IMR-90 (cell line): ENCODE measurements around the gene DOC2B. TPM values are rescaled to one million over a fixed set of nuclear protein-coding genes. Genes with fewer than 3 reads are reported as not detected.

Experiments used
- ATAC-seq: fragments of 200-7000 bp; cut with Tn5 transposase; 2 replicates; pipeline ENCODE4 v1.9.1; 2020; ENCODE audit warnings: low read depth, mild to moderate bottlenecking, moderate library complexity
- BruUV-seq: library from RNA; stranded (reverse); fragments of 400-500 nt; replicated peaks from 2 replicates; lab custom pipeline; 2021; lab: Mats Ljungman, UMichigan
- CTCF ChIA-PET: fragments of 300-600 bp; formaldehyde crosslinking; extraction: SDS; loops from one replicate; lab custom pipeline; 2021; ENCODE audit warnings: antibody characterized with exemption; lab: Yijun Ruan, JAX
- POLR2A ChIA-PET: fragments of 300-600 bp; sonication (Branson Sonifier 250); formaldehyde crosslinking; loops from one replicate; lab custom pipeline; 2022; ENCODE audit warnings: antibody characterized with exemption; ENCODE audit not compliant: unreplicated experiment; lab: Charles Lee
- DNase-seq: peaks from one replicate; pipeline ENCODE4 v3.0.0; 2013
- H2AFZ ChIP-seq: replicated peaks from 2 replicates; pipeline ENCODE3; 2013; ENCODE audit warnings: low read length, mild to moderate bottlenecking; ENCODE audit not compliant: poor library complexity
- H2AK5ac ChIP-seq: 2 replicates; pipeline ENCODE4 v1.6.1; 2013; ENCODE audit warnings: low read depth, low read length, inconsistent platforms
- H2AK9ac ChIP-seq: replicated peaks from 2 replicates; pipeline ENCODE3; 2013; ENCODE audit warnings: mild to moderate bottlenecking, low read depth, low read length, moderate library complexity; ENCODE audit not compliant: poor library complexity
- H2BK120ac ChIP-seq: 2 replicates; pipeline ENCODE4 v1.6.1; 2013; ENCODE audit warnings: low read depth, low read length, inconsistent platforms
- H2BK15ac ChIP-seq: 3 replicates; pipeline ENCODE4 v1.6.1; 2013; ENCODE audit warnings: low read depth, low read length, inconsistent platforms
- H2BK20ac ChIP-seq: 2 replicates; pipeline ENCODE4 v1.6.1; 2013; ENCODE audit warnings: low read depth, mild to moderate bottlenecking, inconsistent platforms, low read length, moderate library complexity
- H2BK5ac ChIP-seq: 2 replicates; pipeline ENCODE4 v1.6.1; 2013; ENCODE audit warnings: mild to moderate bottlenecking, low read depth, low read length, inconsistent platforms; ENCODE audit not compliant: poor library complexity, severe bottlenecking
- H3K14ac ChIP-seq: replicated peaks from 2 replicates; pipeline ENCODE4 v1.6.1; 2013; ENCODE audit warnings: low read depth, low read length, inconsistent platforms
- H3K18ac ChIP-seq: 2 replicates; pipeline ENCODE4 v1.6.1; 2013; ENCODE audit warnings: low read depth, low read length, control low read depth
- H3K23ac ChIP-seq: 2 replicates; pipeline ENCODE4 v1.6.1; 2013; ENCODE audit warnings: low read depth, low read length, inconsistent platforms
- H3K27ac ChIP-seq: 2 replicates; pipeline ENCODE4 v1.5.1; 2013; ENCODE audit warnings: mild to moderate bottlenecking, control low read depth, low read length; ENCODE audit not compliant: insufficient read depth
- H3K27me3 ChIP-seq: 2 replicates; pipeline ENCODE4 v1.6.1; 2013; ENCODE audit warnings: low read length; ENCODE audit not compliant: control insufficient read depth, insufficient read depth
- H3K36me3 ChIP-seq: 2 replicates; pipeline ENCODE4 v1.6.1; 2013; ENCODE audit warnings: low read length, mixed read lengths; ENCODE audit not compliant: control insufficient read depth, insufficient read depth
- H3K4ac ChIP-seq: 2 replicates; pipeline ENCODE4 v1.6.1; 2013; ENCODE audit warnings: low read depth, low read length, inconsistent platforms
- H3K4me1 ChIP-seq: 2 replicates; pipeline ENCODE4 v1.6.1; 2013; ENCODE audit warnings: low read length, mixed read lengths; ENCODE audit not compliant: control insufficient read depth, insufficient read depth
- H3K4me2 ChIP-seq: 2 replicates; pipeline ENCODE4 v1.6.1; 2013; ENCODE audit warnings: low read depth, mild to moderate bottlenecking, control low read depth, low read length, moderate library complexity
- H3K4me3 ChIP-seq: 2 replicates; pipeline ENCODE4 v1.5.1; 2013; ENCODE audit warnings: low read depth, mild to moderate bottlenecking, control low read depth, low read length, moderate library complexity; ENCODE audit not compliant: insufficient read depth
- H3K56ac ChIP-seq: 2 replicates; pipeline ENCODE4 v1.6.1; 2013; ENCODE audit warnings: low read length, inconsistent platforms; ENCODE audit not compliant: insufficient read depth; ENCODE audit errors: extremely low read depth
- H3K79me1 ChIP-seq, 2 experiments: 2 replicates each; pipeline ENCODE4 v1.6.1; 2013; ENCODE audit warnings: low read length in 2 of 2, inconsistent platforms in 1 of 2, low read depth in 1 of 2
- H3K9ac ChIP-seq: 2 replicates; pipeline ENCODE4 v1.6.1; 2013; ENCODE audit warnings: low read depth, low read length, control low read depth
- H3K9me1 ChIP-seq: 2 replicates; pipeline ENCODE4 v1.6.1; 2013; ENCODE audit warnings: low read length, inconsistent platforms; ENCODE audit not compliant: insufficient read depth
- H3K9me3 ChIP-seq: 2 replicates; pipeline ENCODE4 v1.6.1; 2013; ENCODE audit warnings: low read length; ENCODE audit not compliant: control insufficient read depth, insufficient read depth
- H4K20me1 ChIP-seq: 2 replicates; pipeline ENCODE4 v1.6.1; 2013; ENCODE audit warnings: low read length, inconsistent platforms; ENCODE audit not compliant: insufficient read depth
- H4K5ac ChIP-seq: 2 replicates; pipeline ENCODE4 v1.6.1; 2013; ENCODE audit warnings: mild to moderate bottlenecking, low read depth, low read length, control low read depth
- H4K8ac ChIP-seq, 2 experiments: 2 replicates each; pipeline ENCODE4 v1.6.1; 2013; ENCODE audit warnings: low read depth in 2 of 2, low read length in 2 of 2, control low read depth in 1 of 2, inconsistent platforms in 1 of 2
- H4K91ac ChIP-seq: 2 replicates; pipeline ENCODE4 v1.6.1; 2013; ENCODE audit warnings: low read depth, low read length, inconsistent platforms; ENCODE audit not compliant: insufficient read depth
- BHLHE40 ChIP-seq: fragments of 150-350 bp; IDR thresholded peaks from 2 replicates; pipeline ENCODE4 v1.6.1; 2016; ENCODE audit warnings: mild to moderate bottlenecking, low read depth, low read length
- CEBPB ChIP-seq: IDR thresholded peaks from 2 replicates; pipeline ENCODE4 v1.6.1; 2012; ENCODE audit warnings: low read depth, low read length, improper control_type of control experiment
- CHD1 ChIP-seq: IDR thresholded peaks from 2 replicates; pipeline ENCODE4 v1.6.1; 2012; ENCODE audit warnings: low read depth, low read length, improper control_type of control experiment
- ELK1 ChIP-seq: fragments of 150-350 bp; IDR thresholded peaks from 2 replicates; pipeline ENCODE4 v1.6.1; 2016; ENCODE audit warnings: low read depth, mild to moderate bottlenecking, low read length, moderate library complexity, borderline replicate concordance
- FOS ChIP-seq: fragments of 150-350 bp; IDR thresholded peaks from 2 replicates; pipeline ENCODE4 v1.6.1; 2016; ENCODE audit warnings: low read depth, low read length
- MAFK ChIP-seq: IDR thresholded peaks from 2 replicates; pipeline ENCODE4 v1.6.1; 2012; ENCODE audit warnings: low read depth, low read length, improper control_type of control experiment
- MAZ ChIP-seq: IDR thresholded peaks from 2 replicates; pipeline ENCODE4 v1.6.1; 2012; ENCODE audit warnings: low read depth, mild to moderate bottlenecking, low read length, improper control_type of control experiment, moderate library complexity, borderline replicate concordance
- MXI1 ChIP-seq: IDR thresholded peaks from 2 replicates; pipeline ENCODE4 v1.6.1; 2012; ENCODE audit warnings: low read depth, mild to moderate bottlenecking, low read length, moderate library complexity, borderline replicate concordance
- NFE2L2 ChIP-seq: fragments of 150-350 bp; IDR thresholded peaks from 2 replicates; pipeline ENCODE4 v1.6.1; 2016; ENCODE audit warnings: low read depth, mild to moderate bottlenecking, low read length
- POLR2A ChIP-seq: IDR thresholded peaks from 2 replicates; pipeline ENCODE4 v1.6.1; 2012; ENCODE audit warnings: mild to moderate bottlenecking, low read depth, low read length
- RAD21 ChIP-seq: IDR thresholded peaks from 2 replicates; pipeline ENCODE4 v1.6.1; 2012; ENCODE audit warnings: low read length, improper control_type of control experiment
- RCOR1 ChIP-seq: IDR thresholded peaks from 2 replicates; pipeline ENCODE4 v1.6.1; 2012; ENCODE audit warnings: mild to moderate bottlenecking, low read length, improper control_type of control experiment; ENCODE audit not compliant: insufficient replicate concordance
- RFX5 ChIP-seq: IDR thresholded peaks from 2 replicates; pipeline ENCODE4 v1.8.0; 2012; ENCODE audit warnings: low read depth, mild to moderate bottlenecking, low read length, moderate library complexity
- SMC3 ChIP-seq: fragments of 150-350 bp; IDR thresholded peaks from 2 replicates; pipeline ENCODE4 v1.6.1; 2016; ENCODE audit warnings: low read depth, mild to moderate bottlenecking, antibody characterized with exemption, low read length, moderate library complexity
- USF2 ChIP-seq: fragments of 150-350 bp; IDR thresholded peaks from 2 replicates; pipeline ENCODE4 v1.6.1; 2017; ENCODE audit warnings: mild to moderate bottlenecking, antibody characterized with exemption, low read length, low read depth
- WGBS, 2 experiments: methylation state at CpG; one replicate each; pipeline versions ENCODE4 v1.1.5 to v1.1.7; 2013; ENCODE audit warnings: missing lambda C conversion rate in 2 of 2; ENCODE audit not compliant: insufficient read length in 1 of 2; ENCODE audit errors: extremely low coverage in 2 of 2; 5-methylcytosine and 5-hydroxymethylcytosine counted together
- dilution Hi-C: fragments of 300-500 bp; cut with HindIII; formaldehyde crosslinking; loops from one replicate; pipeline ENCODE4 v1.14.3; 2018; ENCODE audit warnings: low sequenced_read_pairs; ENCODE audit not compliant: unreplicated experiment
- in situ Hi-C: fragments of 300-500 bp; cut with MboI; formaldehyde crosslinking; loops from 3 replicates; pipeline ENCODE4 v1.14.3; 2019; ENCODE audit warnings: low sequenced_read_pairs, inconsistent platforms, mixed read lengths
- intact Hi-C: fragments of 100-400 bp; cut with micrococcal nuclease; formaldehyde crosslinking; loops from 2 replicates; pipeline ENCODE4 v1.10.0; 2022
- polyA plus RNA-seq, 3 experiments: library from polyadenylated mRNA; depleted of rRNA; stranded (reverse); fragments of >200 nt; gene quantifications; 2 replicates each; pipeline ENCODE4 v1.2.3, GENCODE V29; 2012; ENCODE audit warnings: low replicate concordance in 1 of 3
- total RNA-seq: library from RNA; depleted of rRNA; stranded (reverse); fragments of >200 nt; gene quantifications from 2 replicates; pipeline ENCODE4 v1.2.3, GENCODE V29; 2012
- TF ChIP-seq, protein P1 (sequence below): conservative IDR thresholded peaks from 2 replicates; pipeline ENCODE4 v1.5.1; 2012; ENCODE audit warnings: mild to moderate bottlenecking, low read depth, low read length, improper control_type of control experiment

The DOC2B gene
- total and polyA plus RNA-seq, 2 of the 4 experiments (the other 2 are of a cell fraction), result not detected

GRCh38 chr17:207775-208174 lies 26.3 kb upstream of the DOC2B start:
- BruUV-seq, result no TSS peak
- H4K91ac ChIP-seq, result no peak overlapping the region
- H3K23ac ChIP-seq, result no peak overlapping the region
- H2AK5ac ChIP-seq, result no peak overlapping the region
- no peak overlapping the region for H3K4me3 ChIP-seq
- dilution Hi-C loops, result no loop called here
- no peak overlapping the region for H3K9ac ChIP-seq
- H3K56ac ChIP-seq, result no peak overlapping the region
- no peak overlapping the region for H3K4me2 ChIP-seq
- no peak overlapping the region for H2AFZ ChIP-seq
- ATAC-seq (no peak), DNase-seq (no peak)
- no peaks in the 10 kb centered on the region for H4K20me1 ChIP-seq
- no peak overlapping the region for H2BK20ac ChIP-seq
- no peak overlapping the region for H3K14ac ChIP-seq
- H3K27ac ChIP-seq, result no peak overlapping the region
- TF ChIP-seq BHLHE40 (no peak), ELK1 (no peak), SMC3 (no peak), RFX5 (no peak), RAD21 (no peak), MAZ (no peak), CHD1 (no peak), POLR2A (no peak), MAFK (no peak), FOS (no peak), USF2 (no peak), MXI1 (no peak), RCOR1 (no peak), CEBPB (no peak), NFE2L2 (no peak)
- TF ChIP-seq, protein P1, sequence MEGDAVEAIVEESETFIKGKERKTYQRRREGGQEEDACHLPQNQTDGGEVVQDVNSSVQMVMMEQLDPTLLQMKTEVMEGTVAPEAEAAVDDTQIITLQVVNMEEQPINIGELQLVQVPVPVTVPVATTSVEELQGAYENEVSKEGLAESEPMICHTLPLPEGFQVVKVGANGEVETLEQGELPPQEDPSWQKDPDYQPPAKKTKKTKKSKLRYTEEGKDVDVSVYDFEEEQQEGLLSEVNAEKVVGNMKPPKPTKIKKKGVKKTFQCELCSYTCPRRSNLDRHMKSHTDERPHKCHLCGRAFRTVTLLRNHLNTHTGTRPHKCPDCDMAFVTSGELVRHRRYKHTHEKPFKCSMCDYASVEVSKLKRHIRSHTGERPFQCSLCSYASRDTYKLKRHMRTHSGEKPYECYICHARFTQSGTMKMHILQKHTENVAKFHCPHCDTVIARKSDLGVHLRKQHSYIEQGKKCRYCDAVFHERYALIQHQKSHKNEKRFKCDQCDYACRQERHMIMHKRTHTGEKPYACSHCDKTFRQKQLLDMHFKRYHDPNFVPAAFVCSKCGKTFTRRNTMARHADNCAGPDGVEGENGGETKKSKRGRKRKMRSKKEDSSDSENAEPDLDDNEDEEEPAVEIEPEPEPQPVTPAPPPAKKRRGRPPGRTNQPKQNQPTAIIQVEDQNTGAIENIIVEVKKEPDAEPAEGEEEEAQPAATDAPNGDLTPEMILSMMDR, result no peak
- no peak overlapping the region for H3K4ac ChIP-seq
- H2BK5ac ChIP-seq, result no peak overlapping the region
- no peak overlapping the region for H3K18ac ChIP-seq
- no peaks in the 10 kb centered on the region for H3K9me1 ChIP-seq
- H2AK9ac ChIP-seq, result no peak overlapping the region
- H4K8ac ChIP-seq, result no peak overlapping the region
- H3K36me3 ChIP-seq, result no peaks in the 10 kb centered on the region
- no peak overlapping the region for H2BK120ac ChIP-seq
- H3K79me1 ChIP-seq, result no peaks in the 10 kb centered on the region
- in situ Hi-C loops, result no loop called here
- peaks cover 7% of the 10 kb centered on the region for H3K9me3 ChIP-seq
- H3K27me3 ChIP-seq, result peaks cover 13% of the 10 kb centered on the region
- H4K5ac ChIP-seq, result no peak overlapping the region
- intact Hi-C loops, result no loop called here
- ChIA-PET CTCF (no interaction called here), POLR2A (no interaction called here)
- 33% methylated on average over 1 of the region's 8 CpGs; no CpG with 5 or more reads in 1 of the 2 experiments for WGBS, 2 experiments
- no peaks in the 10 kb centered on the region for H3K4me1 ChIP-seq
- no peak overlapping the region for H2BK15ac ChIP-seq
